GM19238 (cell line): Measurements from ENCODE around the gene ANGEL2.
A peak's percentile ranks its signal among the peaks of the same experiment; 100 is the strongest.

Experiments
- DNase-seq: peaks from one replicate; pipeline ENCODE4 v3.0.0; 2011; ENCODE audit warnings: low spot score; ENCODE audit not compliant: insufficient read length

The ANGEL2 gene

DNA sequence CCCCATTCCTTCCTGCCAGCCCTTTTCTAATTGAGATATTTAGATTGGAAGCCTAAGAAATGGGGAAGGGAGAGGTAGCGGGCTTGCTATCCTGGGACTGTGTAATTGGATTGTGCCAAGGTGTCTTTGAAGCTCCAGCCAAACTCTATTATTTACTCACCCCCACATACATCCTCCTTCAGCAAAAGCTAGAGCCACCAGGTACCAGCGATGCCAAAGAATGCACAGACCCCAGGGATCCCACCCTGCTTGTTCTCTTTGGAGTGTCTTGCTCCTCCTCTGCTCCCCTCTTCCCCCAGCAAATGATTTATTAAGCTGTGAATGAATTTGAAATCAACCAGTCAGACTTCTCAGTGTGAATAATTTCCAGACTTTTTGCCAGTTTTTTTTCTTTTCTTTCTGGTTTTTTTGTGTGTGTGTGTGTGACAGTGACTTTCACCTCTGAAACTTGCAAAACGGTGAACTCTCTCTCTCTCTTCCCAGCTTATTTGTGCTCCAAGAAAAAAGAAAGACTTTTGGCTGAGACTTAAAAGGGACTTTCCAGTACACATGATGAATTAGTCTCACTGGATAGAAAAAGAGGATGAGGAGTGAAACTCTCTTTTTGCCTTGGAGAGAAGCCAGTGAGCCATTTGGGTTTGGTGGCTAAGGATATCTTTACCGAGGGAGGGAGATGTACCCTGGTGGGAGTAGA, 63.6 kb downstream of the ANGEL2 start:
- no peak for DNase-seq

DNA sequence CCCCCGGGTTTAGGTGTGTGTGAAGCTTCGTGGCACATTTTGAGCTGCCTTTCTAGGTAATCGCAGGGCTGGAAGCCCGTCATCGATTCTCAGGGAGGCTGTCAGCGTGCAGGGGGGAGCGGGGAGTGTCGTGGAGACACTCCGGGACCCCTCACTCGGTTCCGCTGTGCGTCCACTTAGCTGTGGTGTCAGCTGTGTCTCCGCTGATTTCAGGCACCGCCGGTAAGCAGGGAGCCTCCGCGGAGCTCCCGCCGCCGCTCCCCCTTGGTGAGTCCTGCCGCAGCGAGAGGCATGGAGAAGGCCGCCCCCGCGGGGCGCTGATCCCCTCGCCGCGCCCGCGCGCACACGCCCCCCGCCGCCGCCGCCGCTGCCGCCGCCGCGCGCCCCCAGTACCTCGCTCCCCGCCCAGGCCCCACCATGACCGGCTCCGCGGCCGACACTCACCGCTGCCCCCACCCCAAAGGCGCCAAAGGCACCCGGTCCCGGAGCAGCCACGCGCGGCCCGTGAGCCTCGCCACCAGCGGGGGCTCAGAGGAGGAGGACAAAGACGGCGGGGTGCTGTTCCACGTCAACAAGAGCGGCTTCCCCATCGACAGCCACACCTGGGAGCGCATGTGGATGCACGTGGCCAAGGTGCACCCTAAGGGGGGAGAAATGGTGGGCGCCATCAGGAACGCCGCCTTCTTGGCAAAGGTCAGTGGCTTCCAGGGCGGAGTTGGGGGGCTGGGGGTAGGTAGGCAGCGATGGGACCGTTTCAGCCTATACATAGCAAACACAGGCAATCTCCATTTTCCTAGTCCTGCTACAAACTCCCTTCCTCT, 64.3 kb downstream of the ANGEL2 start:
- no peak for DNase-seq

DNA sequence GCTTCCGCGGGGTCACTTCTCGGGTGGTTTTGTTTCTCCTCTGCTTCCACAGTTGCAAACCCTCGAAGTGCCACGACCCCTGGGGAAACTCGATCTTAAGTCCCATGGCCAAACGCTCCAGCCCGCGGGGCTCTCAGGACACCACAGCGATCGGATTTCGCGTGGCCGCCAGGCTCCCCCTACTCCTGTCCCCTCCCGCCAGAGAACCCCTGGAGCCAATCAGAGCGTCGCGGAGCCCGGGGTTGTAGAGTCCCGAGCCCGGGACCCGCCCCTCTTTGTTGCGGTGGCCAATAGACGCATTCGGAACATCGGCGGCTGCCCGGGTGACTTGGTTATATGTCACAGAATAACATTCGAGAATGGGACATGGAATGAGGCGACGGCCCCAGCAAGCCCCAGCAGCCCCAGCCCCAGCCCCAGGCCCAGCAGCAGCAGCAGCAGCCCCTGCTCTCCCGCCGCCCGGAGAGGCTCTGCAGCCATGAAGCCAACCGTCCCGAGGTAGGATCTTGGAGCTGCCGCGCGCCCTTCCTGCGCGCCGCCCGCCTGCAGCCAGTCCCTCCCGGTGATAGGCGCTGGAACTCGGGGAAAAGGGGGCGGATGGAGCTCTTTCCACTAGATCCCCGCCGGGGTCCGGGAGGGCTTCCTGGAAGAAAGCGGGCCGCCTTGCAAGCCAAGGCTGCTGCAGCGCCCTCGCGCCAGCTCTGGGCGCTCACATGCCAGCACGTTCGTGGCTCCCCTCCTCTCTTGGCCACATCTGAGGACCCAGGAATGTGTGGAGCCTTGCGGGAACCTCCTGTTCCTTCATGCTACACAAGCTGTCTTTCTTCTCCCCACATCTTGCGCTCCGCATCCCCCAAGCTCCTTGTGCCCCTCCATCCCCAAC, 65.2 kb downstream of the ANGEL2 start, which contains the start of gene VASH2:
Gene VASH2, plus strand, starts transcription at position 299 of the 883 bp plus-strand sequence. CDS start 1,002 bp downstream, outside the sequence.
- peak; percentile 89 for DNase-seq

DNA sequence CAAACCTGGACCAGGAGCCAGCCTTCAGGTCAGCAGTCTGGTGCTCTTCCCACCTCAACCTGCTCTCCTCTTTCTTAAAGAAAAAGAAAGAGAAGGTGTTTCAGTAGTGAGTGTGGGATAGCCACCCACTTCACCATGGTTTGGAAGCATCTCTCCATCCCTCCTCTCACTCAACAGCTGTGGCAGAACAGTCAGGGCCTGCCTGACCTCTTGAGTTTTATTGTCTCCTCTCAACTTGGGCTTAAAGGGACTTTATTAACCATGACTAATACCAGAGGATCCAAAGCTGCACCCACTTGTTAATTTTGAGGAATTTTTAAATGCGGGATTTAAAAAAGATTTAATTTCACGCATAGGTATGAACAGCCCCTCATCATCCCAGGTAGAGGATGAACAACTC, 65.9 kb downstream of the ANGEL2 start:
- no peak for DNase-seq

DNA sequence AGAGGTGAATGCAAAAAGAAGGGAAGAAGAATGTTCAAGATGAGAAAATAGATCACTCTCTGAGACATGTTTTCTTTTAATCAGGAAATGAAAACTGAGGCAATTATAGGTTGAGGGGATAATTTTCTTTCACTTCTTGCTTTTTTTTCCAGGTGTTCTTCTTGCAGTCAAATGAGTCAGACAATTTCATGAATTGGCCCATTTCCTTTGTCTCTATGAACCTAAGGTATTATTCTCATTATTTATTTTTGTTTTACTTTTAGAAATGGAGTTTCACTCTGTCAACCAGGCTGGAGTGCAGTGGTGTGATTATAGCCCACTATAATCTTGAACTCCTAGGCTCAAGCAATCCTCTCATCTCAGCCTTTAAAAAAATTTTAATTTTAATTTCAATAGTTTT, 68.8 kb downstream of the ANGEL2 start:
- DNase-seq = no peak

DNA sequence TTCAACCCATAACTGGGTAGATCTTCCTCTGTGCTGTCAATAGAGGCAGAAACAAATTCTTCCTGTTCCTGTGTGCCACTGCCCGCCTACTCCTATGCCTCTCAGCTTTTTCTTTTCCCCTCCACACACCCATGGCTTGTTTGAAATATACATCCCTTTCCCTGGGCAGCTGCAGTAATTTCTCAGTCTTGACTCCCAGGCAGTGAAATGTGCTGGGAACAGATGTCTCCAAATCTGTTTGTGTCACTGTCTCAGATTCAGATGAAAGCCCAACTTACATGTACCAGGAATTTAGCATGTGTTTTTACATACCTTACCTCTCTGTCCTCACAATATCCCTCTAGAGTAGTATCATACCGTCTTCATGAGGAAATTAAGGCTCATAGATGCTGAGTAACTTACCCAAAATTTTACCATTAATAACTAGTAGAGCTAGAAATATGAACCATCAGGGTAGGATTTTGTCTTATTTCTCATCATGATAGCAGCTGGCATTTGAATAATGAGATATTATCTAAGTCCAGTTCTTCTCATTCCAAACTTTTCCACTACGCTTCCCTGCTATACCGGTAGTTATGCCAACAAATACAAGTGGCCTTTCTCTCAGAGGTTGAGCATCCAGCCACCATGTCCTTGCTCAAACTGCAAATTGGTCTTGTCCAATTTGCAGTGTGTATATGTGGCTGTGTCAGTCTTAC, 70.1 kb downstream of the ANGEL2 start:
- no peak for DNase-seq

DNA sequence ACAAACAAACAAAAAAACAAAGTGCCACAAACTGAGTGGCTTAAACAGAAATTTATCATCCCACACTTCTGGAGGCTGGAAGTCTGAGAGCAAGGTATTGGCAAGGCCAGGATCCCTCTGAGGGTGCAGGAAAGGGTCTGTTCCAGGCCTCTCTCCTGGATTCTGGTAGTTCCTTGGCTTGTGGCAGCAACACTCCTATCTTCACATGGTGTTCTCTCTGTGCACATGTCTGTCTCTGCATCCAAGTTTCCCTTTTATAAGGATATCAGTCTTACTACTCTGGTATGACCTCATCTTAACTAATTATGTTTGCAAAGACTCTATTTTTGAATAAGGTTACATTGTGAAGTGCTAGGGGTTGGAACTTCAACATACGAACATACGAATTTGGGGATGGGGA, 70.6 kb downstream of the ANGEL2 start:
- no peak for DNase-seq

DNA sequence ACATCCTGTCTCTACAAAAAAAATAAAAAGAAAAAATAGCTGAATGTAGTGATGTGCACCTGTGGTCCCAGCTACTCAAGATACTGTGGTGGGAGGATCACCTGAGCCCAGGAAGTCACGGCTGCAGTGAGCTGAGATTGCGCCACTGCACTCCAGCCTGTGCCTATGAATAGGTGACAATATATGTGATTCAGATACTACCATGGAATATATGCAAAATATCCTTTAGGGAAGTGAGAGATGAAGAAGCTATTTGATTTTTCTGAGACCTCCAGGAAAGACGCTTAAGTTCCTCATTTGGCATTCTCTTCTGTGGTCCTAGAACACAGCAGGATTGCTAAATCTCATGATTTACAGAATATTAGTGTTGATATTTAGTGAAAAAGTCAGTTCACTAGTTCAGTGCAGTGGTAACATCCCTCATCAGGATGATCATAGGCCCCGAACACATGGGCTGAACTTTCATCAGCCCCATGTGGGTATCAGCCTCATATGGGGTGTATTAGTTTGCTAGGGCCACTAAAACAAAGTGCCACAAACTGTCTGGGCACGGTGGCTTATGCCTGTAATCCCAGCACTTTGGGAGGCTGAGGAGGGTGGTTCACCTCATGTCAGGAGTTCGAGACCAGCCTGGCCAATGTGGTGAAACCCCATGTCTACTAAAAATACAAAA, 71.3 kb downstream of the ANGEL2 start:
- no peak for DNase-seq

DNA sequence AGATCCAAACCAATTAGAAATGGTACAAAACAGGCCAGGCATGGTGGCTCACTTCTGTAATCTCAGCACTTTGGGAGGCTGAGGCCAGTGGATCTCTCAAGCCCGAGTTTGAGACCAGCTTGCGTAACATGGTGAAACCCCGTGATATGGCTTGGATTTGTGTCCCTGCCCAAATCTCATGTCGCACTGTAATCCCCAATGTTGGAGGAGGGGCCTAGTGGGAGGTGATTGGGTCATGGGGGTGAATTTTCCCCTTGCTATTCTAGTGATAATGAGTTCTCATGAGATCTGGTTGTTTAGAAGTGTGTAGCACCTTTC, 72.3 kb downstream of the ANGEL2 start:
- DNase-seq = no peak

DNA sequence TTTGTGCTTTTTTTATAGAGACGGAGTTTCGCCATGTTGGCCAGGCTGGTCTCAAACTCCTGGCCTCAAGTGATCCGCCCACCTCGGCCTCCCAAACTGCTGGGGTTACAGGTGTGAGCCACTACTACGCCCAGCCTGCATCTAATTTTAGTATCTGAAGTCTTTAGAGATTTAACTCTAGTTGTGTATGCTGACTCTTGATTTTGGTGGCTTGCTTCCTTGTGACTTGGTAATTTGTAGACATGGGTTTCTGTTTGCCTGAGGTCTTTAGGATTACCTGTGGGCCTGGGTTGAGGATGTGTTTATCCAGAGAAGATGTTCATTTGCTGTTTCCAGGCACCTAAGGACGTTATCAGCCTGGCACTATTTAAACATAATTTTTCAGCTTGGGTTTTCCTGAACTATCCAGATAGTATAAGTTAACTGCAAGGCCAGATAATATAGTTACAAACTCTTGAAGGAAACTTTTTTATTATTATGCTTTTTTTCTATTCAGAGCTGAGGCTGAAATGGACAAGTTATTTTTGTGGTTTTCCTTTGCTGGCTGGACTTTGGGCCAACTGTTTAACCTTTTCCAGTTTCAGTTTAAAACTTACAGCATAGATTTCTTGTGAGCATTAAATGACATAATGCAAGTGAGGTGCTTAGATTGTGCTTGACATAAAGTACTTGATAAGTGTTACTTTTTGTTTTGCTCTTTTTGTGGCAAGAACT, 72.8 kb downstream of the ANGEL2 start:
- no peak for DNase-seq
